Left lung (tissue), 10 donors: ENCODE measurements around the gene LRRC8E. TPM values are rescaled to one million over a fixed set of nuclear protein-coding genes. Genes with fewer than 3 reads are reported as not detected.

Experiments
- ATAC-seq: fragments of 200-7000 bp; cut with Tn5 transposase; one replicate; pipeline ENCODE4 v1.9.1; 2020; ENCODE audit warnings: moderate library complexity
- DNase-seq, 4 donors: peaks; one replicate each; pipeline ENCODE4 v3.0.0-alpha.2; 2013 to 2020
- H3K27ac ChIP-seq, 2 donors: fragments of 200-600 bp; sonication (generic) in 1 of 2; one replicate each; pipeline versions ENCODE4 v1.5.0 to v1.8.0; 2020 to 2021
- H3K27me3 ChIP-seq, 2 donors: fragments of 200-600 bp; sonication (generic) in 1 of 2; one replicate each; pipeline versions ENCODE4 v1.5.0 to v1.8.0; 2020 to 2021
- H3K36me3 ChIP-seq, 2 donors: fragments of 200-600 bp; sonication (generic) in 1 of 2; one replicate each; pipeline versions ENCODE4 v1.5.0 to v1.8.0; 2020 to 2021
- H3K4me1 ChIP-seq, 2 donors: fragments of 200-600 bp; one replicate each; pipeline ENCODE4 v1.8.0; 2021
- H3K4me3 ChIP-seq, 2 donors: fragments of 200-600 bp; sonication (generic) in 1 of 2; one replicate each; pipeline versions ENCODE4 v1.5.0 to v1.8.0; 2020 to 2021; ENCODE audit warnings: mild to moderate bottlenecking in 1 of 2
- H3K9me3 ChIP-seq, 2 donors: fragments of 200-600 bp; sonication (generic) in 1 of 2; one replicate each; pipeline versions ENCODE4 v1.5.0 to v1.8.0; 2020 to 2021
- CTCF ChIP-seq, 2 donors: fragments of 200-600 bp; sonication (generic) in 1 of 2; IDR thresholded peaks; one replicate each; pipeline versions ENCODE4 v1.5.0 to v1.8.0; 2021; ENCODE audit warnings: antibody characterized with exemption in 2 of 2
- intact Hi-C, 2 donors: fragments of 100-400 bp; cut with DNase I; formaldehyde crosslinking; loops; one replicate each; pipeline versions ENCODE4 v1.11.2 to v1.14.2; 2022
- polyA plus RNA-seq, 6 donors: library from polyadenylated mRNA; unstranded; fragments of 120-200 nt; gene quantifications; one replicate each; pipeline ENCODE4 v1.2.1, GENCODE V29; 2013; ENCODE audit not compliant: insufficient read length in 6 of 6
- total RNA-seq, 2 donors: library from RNA; stranded (reverse); fragmentation: NEBNext Ultra II Directional; extraction: Animal tissue kit (Norgen Biotek cat#: 25700); gene quantifications; one replicate each; pipeline ENCODE4 v1.2.1, GENCODE V29; 2021
- donor health status: DM: no; HTN: yes; CAD: no.
- donor health status: DM: no; HTN: no; CAD: no.

Gene LRRC8E
- total and polyA plus RNA-seq, 8 donors, result 3.7 to 10.5 (median 4.7) TPM

GRCh38 chr19:7894612-7895309, 6.5 kb downstream of the LRRC8E start:
- Histone ChIP-seq H3K27ac (no peak overlapping the region), H3K27me3 (peaks cover 0 to 37% of the 10 kb centered on the region in 2 donors), H3K4me3 (no peak overlapping the region), H3K4me1 (no peaks in the 10 kb centered on the region), H3K9me3 (no peaks in the 10 kb centered on the region), H3K36me3 (no peaks in the 10 kb centered on the region)
- intact Hi-C loops, result no loop called here
- peak in 3 of 4 donors; percentile 59 to 82 (median 79) for DNase-seq
- TF ChIP-seq CTCF (IDR thresholded peaks at IDR 0.05), result no peak
- ATAC-seq, result peak; percentile 89

GRCh38 chr19:7895565-7895964, 7.3 kb downstream of the LRRC8E start:
- no peak for TF ChIP-seq CTCF (IDR thresholded peaks at IDR 0.05)
- H3K36me3 ChIP-seq, result no peaks in the 10 kb centered on the region
- DNase-seq (no peak), ATAC-seq (no peak)
- peaks cover 0 to 34% of the 10 kb centered on the region in 2 donors for H3K27me3 ChIP-seq
- H3K27ac ChIP-seq, result no peak overlapping the region
- intact Hi-C loops, result no loop called here
- no peak overlapping the region for H3K4me3 ChIP-seq
- H3K9me3 ChIP-seq, result no peaks in the 10 kb centered on the region
- H3K4me1 ChIP-seq, result no peaks in the 10 kb centered on the region

- Histone ChIP-seq H3K4me1 (peaks cover under 1 to 3% of the 10 kb centered on the region in 2 donors), H3K4me3 (no peak overlapping the region), H3K27ac (no peak overlapping the region), H3K9me3 (no peaks in the 10 kb centered on the region), H3K36me3 (no peaks in the 10 kb centered on the region), H3K27me3 (peaks cover 0 to 34% of the 10 kb centered on the region in 2 donors)
- ATAC-seq (peak; percentile 15), DNase-seq (no peak)
- intact Hi-C loops, result no loop called here
- TF ChIP-seq CTCF (IDR thresholded peaks at IDR 0.05), result no peak
Measured at GRCh38 chr19:7897292-7897691, 9.0 kb downstream of the LRRC8E start.

- Histone ChIP-seq H3K27me3 (peaks cover 0 to 23% of the 10 kb centered on the region in 2 donors), H3K9me3 (no peaks in the 10 kb centered on the region), H3K27ac (no peak overlapping the region), H3K4me3 (no peak overlapping the region), H3K4me1 (peaks cover 6 to 14% of the 10 kb centered on the region in 2 donors), H3K36me3 (no peaks in the 10 kb centered on the region)
- intact Hi-C loops, result no loop called here
- no peak for DNase-seq
- ATAC-seq, result no peak
- no peak for TF ChIP-seq CTCF (IDR thresholded peaks at IDR 0.05)
Measured at GRCh38 chr19:7898967-7899366, 10.7 kb downstream of the LRRC8E start.

- peak in 1 of 4 donors; percentile 71 for DNase-seq
- ATAC-seq, result no peak
- Histone ChIP-seq H3K9me3 (no peaks in the 10 kb centered on the region), H3K4me1 (peaks cover 11 to 22% of the 10 kb centered on the region in 2 donors), H3K4me3 (no peak overlapping the region), H3K27ac (no peak overlapping the region), H3K27me3 (peaks cover 0 to 14% of the 10 kb centered on the region in 2 donors), H3K36me3 (no peaks in the 10 kb centered on the region)
- no peak for TF ChIP-seq CTCF (IDR thresholded peaks at IDR 0.05)
- intact Hi-C loops, result no loop called here
Measured at GRCh38 chr19:7899751-7900378, 11.6 kb downstream of the LRRC8E start.
